Activated gamma-delta T cell (primary cell): Measurements from ENCODE around the gene ITGA8.
"Not testable (repeated sequence)": the region's sequence is repeated elsewhere in the genome, so short reads cannot be mapped to it uniquely, and the experiment has no call there.

Experiments
- DNase-seq: peaks from one replicate; lab custom pipeline; 2025; lab: John Stamatoyannopoulos, UW

Gene ITGA8

DNA sequence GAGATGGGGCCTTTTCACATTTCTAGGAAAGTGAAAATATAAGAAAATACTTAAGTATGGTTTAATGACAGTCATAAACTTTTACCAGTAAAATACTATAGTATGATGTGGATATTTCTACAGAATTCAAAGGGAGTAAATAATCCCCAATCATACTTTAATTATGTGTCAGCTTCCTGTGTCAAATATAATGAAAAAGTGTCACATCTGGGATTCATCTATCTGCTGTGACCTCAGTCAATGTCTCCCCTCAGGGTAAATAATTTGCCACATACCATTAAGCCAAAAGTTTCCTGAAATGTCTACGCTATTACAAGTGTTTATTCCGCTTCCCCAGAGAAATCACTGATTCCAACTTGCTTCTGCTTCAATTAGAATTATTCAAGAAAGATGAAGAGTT, 110.5 kb downstream of the ITGA8 start:
- DNase-seq: no peak

DNA sequence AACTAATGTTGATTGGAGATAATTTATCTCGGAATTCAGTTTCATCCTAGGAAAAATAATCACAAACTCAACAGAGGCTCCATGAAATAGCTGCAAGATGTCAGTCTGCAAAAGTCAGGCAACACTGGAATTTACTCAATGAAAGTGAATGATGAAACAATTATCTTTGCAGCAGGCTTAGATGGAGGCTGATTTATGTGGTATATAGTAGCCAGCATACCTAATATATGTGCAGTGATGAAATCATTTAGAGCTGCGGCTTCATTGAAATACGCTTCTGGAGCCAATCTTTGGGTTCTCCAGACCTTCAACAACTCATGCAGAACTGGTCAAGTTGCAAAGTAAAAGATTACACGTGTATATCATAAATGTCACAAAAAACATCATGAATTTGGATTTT, 113.3 kb downstream of the ITGA8 start:
- no peak for DNase-seq

DNA sequence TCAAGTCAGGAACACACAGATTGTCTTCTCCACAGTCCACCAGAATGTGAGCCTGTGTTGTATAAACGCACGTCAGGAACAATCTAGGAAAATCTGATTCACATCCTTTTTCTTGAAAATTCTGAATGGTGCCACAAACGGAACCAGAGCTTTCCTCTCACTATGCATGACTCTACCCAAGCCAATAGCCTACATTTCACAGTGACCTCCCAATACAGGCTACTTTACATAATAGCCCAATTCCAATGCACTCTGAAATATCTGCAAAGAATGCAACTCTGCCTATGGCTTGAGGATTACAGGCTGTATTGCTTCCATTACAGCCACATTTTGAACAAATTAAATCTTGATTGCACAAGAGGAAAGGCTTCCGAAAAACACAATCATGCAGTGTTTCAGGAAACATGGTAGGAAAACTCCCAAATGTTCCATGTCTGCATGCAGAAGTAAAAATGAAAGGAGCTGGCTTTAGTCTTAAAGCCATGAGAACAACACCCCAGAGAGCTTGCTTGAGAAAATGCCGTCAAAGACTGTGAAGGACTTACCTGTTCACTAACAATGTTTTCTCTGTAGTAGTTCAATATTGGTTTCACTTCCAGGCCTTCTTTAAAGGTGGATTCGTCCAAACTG, 113.9 kb downstream of the ITGA8 start:
- DNase-seq: no peak

DNA sequence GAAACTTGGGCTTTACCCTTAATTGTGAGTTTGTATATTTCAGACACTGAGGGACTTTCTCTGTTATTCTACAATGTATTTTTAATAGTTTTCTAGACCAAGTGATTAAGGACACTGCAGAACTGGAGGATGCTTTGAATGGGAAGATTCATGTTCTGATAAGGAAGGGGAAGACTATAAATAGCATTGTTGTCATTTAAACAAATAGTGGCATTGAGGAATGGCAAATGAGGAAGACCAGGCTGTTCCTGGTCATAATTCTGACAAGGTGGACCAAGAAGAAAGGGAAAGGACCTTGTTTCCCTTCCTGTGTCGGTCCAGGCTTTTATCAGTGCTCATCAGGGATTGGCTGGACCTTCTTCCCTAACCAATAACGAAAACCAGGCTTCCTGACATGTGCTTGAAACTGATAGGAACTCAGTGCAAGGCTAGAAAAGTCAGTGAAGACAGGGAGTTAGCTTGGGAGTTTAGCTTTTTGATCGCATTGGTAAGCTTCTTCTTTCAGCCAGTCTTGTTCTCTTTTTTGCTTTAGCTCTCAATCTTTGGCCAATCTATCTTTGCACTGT, 116.2 kb downstream of the ITGA8 start:
- DNase-seq: no peak

DNA sequence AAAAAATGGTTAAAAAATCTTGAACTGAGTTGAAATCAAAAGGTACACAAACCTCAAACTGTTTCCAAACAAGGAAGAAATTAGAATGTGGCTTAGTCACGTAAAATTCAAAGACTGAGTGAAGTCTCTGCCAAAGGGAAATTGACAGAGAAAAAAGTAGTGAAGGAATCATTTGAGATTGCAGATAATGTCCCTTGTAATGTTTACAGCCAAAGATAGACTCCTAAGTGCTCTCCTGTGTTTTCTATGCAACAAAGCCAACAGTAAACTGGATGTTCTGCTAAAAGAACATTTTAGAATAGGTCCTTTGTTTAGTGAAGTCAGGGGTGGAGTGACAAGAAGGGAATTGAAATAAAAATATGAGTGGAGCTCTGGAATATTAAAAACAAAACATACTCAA, 117.9 kb downstream of the ITGA8 start:
- DNase-seq: no peak

DNA sequence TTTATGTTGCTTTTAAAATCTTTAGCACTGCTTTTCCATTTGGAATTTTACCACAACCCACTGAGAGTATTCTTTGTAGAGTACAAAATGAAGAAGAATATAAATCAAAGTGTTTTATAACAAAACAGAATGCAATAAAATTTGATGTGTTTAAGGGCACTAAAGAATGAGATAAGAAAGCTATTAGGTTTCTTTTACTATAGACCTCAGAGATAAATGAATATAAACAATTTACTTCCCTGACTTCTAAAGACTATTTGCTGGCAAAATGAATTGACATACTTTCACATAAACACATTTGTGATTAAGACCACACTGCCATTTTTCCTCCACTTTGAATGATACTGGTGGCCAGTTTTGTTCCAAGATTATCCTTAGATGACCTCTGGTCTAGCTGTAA, 124.5 kb downstream of the ITGA8 start:
- DNase-seq: no peak

DNA sequence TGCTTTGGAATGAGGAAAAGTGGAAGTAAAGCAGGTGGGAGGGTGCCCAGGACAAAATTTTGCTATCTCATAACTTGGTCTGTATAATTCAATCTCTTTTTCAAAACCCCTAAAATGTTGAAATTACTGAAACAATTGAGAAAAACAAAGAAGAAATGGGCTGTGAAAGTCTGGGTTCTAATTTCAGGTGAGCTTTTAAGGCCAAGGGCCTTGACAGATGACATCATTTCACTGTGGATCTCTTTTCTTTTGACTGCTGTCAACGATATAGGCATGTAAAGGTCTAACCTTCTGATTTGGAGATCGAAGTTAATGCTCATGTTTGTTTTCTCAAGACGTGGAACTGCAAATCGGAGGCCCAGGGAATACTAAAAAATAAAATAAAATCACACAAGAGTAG, 127.8 kb downstream of the ITGA8 start:
- no peak for DNase-seq

DNA sequence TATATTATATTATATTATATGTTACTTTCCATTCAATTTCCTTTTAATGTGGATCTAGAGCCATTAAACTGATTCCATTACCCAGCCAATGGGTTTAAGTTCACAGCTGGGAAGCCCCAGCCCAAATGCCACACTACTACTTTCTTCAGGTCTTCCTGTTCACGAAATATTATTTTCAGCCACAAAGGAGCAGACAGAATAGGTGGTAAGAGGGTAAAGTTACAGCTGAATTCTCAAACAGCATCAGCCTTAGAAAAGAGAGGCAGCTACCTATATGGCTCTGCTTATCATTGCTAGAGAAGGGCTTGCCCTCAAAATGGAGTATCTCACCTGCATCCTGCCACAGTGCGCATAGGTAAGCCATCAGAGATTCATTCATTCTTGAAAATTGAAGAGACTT, 128.3 kb downstream of the ITGA8 start:
- no peak for DNase-seq

DNA sequence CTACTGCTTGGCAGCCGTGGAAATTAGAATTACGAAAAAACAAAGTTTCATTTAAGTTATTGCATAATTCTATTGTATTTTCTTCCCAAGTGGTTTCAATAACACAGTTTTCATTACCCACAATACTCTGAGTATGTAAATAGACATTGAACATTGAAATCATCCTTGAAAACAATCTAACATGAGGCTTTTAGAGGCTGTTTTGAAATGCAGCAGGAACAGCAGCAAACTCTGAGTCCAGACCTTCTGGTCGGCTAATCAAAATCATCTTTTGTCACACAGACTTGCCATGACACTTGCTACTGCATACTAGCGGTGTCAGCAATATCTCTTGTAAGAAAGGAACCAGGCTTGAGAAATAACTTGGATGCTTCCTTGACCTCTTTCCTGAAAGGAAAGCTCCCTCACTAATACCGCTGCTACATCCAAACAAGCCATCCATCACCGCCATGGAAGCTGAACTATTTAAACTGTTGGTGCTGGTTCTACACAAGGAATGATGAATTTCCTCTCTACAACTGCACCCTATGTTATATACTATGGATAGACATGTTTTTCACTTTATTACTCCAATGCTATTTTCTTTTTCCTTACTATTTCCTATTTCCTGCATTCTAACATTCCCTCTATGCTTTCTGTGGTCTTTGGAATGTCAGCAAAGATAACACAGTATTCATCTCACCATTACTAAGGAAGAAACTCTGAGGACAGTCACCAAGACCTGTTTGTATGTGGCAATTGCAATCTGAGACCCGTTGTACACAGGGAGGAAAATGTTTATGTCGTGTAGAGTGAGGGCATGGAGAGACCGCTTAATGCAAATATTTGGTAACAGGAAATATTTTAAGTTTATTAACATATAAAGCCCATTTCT, 130.8 kb downstream of the ITGA8 start:
- DNase-seq: no peak

DNA sequence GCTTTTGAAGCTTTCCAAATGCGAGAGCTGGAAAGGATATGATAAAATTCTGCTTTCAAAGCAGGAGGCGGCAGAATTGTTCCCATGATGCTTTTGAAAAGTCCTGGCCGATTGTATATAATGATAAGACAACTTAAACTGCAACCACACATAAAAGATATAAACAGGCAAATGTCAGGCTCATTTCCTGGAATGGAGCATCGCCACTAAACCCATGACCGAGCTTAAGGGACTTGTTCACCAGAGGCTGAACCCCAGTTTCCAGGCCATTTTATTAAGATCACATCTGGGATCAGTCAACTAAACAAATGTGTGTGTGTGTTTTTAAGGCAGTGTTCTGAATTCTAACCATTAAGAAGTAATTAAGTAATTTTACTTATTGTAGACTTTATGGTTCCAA, 131.6 kb downstream of the ITGA8 start:
- no peak for DNase-seq

DNA sequence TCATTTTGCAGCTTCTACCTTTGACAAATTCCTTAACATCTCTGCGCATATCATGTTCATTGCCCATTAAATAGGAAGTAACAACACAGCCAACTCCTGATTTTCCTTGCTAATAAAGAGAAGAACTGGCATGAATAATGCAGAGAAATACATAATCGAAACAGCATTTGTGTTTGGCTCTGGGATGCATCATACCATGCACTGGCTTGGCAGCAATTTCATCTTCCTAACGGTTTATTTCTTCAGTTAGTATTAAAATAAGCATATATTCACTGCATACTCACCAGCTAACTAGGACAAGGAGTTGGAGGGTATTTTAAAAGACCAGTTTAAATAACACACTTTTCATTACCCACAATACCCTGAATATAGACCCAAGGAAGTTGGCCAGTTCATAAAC, 132.5 kb downstream of the ITGA8 start:
- DNase-seq: no peak

DNA sequence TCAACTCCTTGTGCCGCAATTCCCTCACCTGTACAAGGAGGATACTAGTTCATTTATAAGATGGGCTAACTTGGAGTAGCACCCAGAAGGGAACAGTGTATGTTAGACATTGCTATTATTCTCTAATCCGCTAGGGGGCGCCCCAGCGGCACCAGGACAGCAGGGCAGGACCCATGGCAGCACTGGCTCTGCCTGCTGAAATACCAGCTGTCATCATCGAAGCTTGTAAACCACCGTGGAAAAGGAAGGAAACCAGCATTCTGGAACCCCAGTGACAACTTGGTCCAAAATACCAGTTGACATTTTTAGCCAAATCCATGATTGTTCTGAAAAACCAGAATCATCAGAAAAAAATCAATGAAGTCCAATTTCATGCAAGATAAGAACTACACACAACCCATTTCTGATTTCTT, 134.4 kb downstream of the ITGA8 start:
- no peak for DNase-seq

DNA sequence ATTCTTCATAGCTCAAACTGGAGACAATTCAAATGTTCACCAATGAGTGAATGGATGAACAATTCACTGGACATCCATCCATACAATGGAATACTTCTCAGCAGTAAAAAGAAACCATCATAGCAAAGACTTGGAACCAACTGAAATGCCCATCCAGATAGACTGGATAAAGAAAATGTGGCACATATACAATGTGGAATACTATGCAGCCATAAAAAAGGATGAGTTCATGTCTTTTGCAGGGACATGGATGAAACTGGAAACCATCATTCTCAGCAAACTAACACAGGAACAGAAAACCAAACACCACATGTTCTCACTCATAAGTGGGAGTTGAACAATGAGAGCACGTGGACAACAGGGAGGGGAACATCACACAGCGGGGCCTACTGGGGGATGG, 136.8 kb downstream of the ITGA8 start:
- not testable (repeated sequence) for DNase-seq

DNA sequence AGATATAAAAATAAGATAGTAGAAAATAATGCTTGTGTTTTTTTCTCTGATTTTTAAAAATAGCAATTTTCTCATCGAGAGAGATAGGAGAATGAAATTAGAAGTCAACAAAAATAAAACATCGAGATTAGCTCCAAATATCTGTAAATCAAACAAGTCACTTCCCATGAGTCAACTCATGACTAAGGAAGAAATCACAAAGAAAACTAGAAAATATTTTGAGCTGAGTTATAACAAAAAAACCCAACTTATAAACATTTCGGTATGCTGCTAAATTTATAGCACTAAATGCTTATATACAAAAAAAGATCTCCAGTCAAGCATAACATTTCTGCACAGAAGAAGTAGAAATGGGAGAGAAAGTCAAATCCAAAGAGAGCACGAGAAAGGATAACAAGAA, 140.1 kb downstream of the ITGA8 start:
- no peak for DNase-seq

DNA sequence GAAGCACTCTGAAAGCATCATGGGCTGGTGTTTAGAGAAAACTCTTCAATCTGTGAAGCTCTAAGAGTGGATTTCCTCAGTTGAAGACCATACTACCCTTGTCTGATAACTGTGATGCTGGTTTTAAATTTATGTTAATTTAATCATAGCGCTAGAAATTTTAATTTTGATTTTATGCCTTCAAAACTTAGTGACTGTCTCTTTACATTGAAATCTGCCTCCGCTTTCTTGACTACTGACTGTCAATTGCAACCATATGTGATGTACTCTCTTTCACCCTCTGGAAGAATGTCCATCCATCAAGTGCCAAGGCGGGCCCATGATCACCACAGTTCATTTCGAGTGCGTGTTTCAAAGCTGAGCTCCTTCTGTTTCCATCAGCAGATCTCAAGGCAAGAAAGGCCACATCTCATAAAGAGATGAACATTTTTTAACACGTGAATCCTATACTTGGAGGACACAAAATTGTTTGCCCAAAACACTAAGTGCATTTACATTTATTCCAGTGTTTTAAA, 147.1 kb downstream of the ITGA8 start:
- no peak for DNase-seq

DNA sequence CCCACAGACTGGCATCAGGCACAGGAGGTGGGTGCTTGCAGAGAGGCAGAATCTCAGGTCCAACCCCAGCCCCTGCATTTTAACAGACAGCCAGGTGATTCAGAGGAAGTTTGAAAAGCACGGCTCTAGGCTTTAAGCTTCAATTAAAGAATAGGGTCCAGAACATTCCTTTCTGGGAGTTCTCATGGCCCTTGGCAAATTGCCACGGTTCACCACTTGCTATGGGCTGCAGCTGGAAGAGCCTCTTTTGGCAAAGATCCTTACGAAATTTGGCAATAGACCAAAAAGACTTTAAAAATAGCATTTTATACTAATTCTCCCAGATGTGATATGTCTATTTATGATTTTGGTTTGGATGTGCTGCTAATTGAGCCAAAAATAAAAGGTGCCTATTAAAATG, 148.1 kb downstream of the ITGA8 start:
- DNase-seq: no peak

DNA sequence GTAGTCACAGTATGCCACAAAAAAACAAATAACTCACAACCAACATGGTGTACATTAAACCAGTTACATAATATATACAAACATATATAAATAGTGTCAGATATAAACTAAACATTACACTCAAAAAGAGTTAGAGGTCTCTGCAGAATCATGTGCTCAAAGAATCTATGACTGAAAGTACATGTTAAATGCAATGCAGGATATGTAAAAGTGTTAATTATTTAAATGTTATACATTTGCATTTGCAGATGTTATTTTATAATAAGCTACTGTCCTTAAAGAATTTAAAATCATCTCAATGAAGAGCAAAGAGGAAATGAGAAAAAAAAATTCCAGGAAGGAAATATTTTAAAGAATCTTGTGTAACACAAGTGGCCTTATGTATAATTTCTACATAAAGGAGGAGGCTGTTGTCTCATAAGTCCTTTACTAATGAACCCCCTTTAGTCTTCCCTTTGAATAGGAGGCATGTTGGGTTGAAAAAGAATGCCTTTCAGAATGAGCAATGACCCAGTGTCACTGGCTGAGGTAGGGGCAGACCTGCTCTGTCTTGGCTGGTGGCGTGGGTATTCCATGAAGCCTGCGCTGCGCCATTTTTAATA, 148.9 kb downstream of the ITGA8 start:
- no peak for DNase-seq

DNA sequence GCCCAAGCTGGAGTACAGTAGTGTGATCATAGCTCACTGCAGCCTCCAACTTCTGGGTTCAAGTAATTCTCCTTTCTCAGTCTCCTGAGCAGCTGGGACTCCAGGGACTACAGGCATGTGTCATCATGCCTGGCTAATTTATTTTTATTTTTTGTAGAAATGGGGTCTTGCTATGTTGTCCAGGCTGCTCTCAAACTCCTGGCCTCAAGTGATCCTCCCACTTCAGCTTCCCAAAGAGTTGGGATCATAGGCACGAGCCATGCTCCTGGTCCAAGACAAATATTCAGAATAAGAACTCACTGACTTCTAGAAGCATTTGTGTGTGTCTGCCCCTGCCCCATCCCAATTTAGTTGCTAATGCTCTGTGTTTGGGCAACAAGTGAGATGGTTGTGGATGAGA, 151.8 kb downstream of the ITGA8 start:
- no peak for DNase-seq

DNA sequence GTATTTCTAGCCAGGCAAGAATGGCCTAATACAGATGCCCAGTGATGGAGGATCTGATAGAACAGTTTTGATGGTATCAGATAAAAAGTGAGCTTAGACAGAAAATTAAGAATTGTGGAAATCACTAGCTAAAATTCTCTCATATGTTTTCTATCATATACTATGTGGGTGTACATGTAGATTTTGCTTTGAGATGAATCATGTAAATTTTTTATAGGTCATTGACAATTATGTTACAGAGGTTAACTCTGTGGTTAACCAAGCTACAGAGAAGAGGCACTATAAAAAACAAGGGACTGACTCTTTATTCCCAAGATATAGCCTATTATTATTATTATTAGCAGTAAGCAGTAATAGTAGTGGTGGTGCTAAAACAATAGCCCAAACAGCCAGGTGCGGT, 156.5 kb downstream of the ITGA8 start:
- no peak for DNase-seq

DNA sequence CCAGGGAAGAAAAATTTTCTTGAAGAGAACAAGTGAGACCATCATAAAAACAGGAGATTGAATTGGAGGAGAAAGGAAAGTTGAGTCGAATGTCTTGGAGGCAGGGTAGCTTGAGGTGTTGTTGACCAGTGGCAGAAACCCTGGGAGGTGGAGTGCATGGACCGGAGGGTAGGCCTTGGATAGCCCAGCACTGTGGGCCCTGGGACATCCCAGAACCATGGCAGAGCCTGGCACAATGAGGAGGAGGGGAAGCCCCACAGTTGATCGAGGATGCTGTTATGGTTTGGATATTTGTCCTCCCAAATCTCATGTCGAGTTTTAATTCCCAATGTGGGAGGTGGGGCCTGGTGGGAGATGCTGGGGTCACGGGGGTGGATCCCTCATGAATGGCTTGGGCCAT, 157.1 kb downstream of the ITGA8 start:
- DNase-seq: no peak

DNA sequence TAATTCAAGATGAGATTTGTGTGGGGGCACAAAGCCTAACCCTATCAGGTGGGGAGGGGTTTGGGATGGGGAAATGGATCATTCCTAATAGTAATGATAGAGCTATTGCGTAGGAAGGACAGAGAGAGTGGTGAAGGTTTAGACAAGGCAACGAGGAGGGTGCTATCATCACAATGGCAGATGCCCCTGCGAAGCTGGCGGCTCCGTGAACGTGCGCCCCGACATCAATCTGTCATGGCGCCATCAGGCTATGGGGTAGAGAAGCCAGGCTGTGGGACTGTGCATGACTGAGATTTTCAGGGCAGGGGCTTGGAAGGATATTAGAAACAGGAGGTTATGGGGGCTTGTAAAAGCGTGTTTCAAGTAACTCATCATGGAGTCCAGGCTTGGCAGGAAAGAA, 157.6 kb downstream of the ITGA8 start:
- DNase-seq: no peak

DNA sequence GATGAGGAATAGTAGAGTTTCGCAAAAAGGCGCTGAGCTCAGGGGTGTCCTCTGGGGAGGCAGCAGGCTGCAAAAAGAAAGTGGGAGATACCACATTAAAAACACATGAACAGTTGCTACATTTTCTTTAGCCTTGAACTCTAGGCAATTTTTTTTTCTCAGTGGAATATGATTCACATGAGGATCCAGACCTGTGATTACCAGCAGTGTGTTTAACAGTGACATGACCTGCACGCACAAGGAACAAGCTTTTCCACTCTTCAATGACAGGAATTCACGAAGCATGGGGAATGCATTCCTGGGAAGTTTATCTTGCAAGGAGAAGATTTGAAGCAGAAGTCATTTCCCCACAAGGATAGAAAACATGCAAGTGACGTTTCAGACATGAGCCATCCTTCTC, 161.6 kb downstream of the ITGA8 start:
- no peak for DNase-seq

DNA sequence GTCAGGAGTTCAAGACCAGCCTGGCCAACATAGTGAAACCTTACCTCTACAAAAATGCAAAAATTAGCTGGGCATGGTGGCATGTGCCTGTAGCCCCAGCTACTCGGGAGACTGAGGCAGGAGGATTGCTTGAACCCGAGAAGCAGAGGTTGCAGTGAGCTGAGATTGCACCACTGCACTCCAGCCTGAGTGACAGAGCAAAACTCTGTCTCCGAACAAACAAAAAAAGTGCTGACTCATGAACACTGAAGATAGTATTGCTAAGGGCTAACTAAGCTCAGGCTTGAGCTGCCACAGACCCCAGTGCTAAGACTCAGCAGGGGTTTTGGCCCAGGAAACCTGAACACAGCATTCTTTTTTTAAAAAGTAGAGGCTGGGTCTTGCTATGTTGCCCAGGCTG, 162.6 kb downstream of the ITGA8 start:
- not testable (repeated sequence) for DNase-seq
